GM12875 (cell line): ENCODE data around the gene NIPBL.

Experiments used
- H3K4me3 ChIP-seq: one replicate; pipeline ENCODE4 v1.5.1; 2011; ENCODE audit warnings: low read depth, low read length, control low read depth
- TF ChIP-seq, protein P1 (sequence below): IDR thresholded peaks from 2 replicates; pipeline ENCODE4 v1.5.1; 2011; ENCODE audit warnings: low read depth, mild to moderate bottlenecking, control low read depth, inconsistent platforms, low read length, moderate library complexity, borderline replicate concordance; ENCODE audit not compliant: insufficient read depth

Gene NIPBL

DNA sequence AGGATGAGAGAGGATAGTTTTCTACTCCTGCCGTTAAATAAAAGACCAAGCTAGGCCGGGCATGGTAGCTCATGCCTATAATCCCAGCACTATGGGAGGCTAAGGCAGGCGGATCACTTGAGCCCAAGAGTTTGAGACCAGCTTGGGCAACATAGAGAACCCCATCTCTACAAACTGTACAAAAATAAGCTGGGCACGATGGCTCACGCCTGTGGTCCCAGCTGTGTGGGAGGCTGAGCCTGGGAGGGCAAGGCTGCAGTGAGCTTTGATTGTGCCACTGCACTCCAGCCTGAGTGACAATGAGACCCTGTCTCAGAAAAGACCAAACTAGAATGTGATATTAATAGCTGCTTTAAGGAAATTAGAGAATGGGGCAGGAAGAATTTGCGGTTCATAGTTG lies 158.4 kb downstream of the NIPBL start:
- TF ChIP-seq, protein P1, sequence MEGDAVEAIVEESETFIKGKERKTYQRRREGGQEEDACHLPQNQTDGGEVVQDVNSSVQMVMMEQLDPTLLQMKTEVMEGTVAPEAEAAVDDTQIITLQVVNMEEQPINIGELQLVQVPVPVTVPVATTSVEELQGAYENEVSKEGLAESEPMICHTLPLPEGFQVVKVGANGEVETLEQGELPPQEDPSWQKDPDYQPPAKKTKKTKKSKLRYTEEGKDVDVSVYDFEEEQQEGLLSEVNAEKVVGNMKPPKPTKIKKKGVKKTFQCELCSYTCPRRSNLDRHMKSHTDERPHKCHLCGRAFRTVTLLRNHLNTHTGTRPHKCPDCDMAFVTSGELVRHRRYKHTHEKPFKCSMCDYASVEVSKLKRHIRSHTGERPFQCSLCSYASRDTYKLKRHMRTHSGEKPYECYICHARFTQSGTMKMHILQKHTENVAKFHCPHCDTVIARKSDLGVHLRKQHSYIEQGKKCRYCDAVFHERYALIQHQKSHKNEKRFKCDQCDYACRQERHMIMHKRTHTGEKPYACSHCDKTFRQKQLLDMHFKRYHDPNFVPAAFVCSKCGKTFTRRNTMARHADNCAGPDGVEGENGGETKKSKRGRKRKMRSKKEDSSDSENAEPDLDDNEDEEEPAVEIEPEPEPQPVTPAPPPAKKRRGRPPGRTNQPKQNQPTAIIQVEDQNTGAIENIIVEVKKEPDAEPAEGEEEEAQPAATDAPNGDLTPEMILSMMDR = no peak
- no peak overlapping the region for H3K4me3 ChIP-seq

DNA sequence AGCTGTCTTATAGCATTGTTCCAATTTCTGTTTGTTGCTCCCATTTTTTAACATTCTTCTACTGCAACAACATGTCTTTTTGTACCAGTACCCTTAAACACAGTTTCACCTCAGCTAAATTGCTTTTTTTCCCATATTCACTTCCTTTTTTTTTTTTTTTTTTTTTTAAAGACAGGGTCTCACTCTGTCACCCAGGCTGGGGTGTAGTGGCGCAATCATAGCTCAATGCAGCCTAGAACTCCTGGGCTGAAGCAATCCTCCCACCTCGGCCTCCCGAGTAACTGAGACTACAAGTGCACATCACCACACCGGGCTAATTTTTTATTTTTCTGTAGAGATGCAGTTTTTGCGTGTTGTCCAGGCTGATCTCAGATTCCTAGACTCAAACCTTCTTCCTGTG lies 161.3 kb downstream of the NIPBL start:
- TF ChIP-seq, protein P1 = no peak
- no peak overlapping the region for H3K4me3 ChIP-seq

DNA sequence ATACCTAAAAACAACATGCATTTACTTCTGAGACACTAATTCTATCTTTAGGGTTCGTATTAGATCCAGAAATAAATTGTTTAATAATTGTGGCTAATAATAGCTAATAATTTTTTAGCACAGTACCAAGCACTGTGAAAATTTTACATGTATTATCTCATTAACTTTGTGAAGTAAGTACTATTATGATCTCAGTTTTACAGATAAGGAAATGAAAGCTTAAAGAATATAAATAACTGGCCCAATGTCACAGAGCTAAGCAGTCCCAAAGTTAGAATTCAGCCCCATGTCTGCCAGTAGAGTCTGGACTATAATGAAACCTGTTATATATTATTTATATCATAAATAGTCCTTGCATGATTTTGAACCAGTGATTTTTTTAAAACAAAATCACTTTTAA lies 163.3 kb downstream of the NIPBL start:
- H3K4me3 ChIP-seq = no peak overlapping the region
- TF ChIP-seq, protein P1 = no peak

DNA sequence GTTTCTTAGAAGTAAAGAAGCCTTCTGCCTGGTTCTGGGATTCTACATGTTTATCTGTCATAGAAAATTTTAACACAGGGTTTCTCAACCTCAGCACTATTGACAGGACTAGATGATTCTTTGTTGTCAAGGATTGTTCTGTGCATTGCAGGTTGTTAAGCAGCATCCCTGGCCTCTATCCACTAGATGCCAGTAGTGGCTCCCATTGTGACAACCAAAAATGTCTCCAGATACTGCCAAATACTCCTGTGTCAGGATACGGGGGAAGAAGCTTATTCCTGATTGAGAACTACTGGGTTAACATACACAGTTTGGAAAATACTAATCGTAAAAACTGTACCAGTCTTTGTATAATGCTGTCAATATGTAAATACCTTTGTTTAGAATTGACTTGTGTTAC lies 167.1 kb downstream of the NIPBL start:
- TF ChIP-seq, protein P1 = peak; percentile 26; the same call in 1 of the 2 replicates
- no peak overlapping the region for H3K4me3 ChIP-seq

DNA sequence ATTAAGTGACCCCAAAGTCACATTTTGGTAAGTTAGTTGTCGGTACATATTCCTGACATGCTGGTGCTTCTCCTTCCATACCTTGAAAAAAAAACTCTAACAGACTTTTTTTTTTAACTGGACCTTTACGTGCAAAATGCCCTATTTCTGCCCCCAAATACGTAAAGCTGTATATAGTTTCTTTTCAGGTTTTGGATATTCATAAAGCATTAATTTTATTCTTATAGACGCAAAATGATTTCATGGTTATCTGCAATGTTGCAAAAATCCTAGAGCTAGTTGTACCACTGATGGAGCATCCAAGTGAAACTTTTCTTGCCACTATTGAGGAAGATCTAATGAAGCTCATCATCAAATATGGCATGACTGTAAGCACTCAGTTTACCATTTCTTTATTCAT lies 167.6 kb downstream of the NIPBL start:
- TF ChIP-seq, protein P1 = no peak
- no peak overlapping the region for H3K4me3 ChIP-seq

DNA sequence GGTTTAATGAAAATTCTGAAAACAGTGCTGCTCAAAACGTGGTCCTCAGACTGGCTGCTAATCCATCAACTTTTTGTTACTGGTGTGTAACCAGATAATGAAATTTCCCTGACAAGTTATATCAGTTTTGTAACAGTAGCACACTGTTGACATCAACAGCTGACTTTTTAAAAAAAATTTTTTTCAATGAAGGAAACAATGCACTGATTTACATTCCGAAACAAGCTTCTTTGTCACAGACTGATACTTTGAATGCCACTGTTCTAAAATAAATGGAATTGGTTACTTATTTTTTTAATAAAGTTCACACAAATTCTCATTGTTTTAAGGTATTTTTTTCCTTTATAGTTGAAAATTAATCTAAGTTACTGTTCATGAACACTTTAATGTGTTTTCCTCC lies 169.1 kb downstream of the NIPBL start:
- H3K4me3 ChIP-seq = no peak overlapping the region
- TF ChIP-seq, protein P1 = no peak

DNA sequence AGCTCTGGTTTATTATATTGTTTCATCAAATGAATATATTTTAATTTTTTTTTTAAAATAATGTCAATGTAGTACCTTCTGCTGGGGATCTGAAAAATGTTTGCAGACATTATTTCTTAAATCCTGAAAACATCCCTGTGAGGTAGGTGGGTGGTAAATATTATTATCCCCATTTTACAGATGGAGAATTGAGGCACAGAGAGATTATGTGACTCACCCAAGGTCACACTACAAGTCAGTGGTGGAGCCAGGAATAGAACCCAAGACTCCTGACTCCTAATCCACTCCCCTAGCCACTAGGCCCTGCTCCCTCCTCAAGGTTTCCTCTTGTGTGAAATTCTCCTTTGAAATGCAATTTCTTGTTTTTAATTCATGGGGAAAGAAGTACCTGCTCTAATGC lies 171.4 kb downstream of the NIPBL start:
- TF ChIP-seq, protein P1 = no peak
- no peak overlapping the region for H3K4me3 ChIP-seq
